ENCODE measurements around the gene RAPGEF3.
A peak's percentile ranks its signal among the peaks of the same experiment; 100 is the strongest.

The RAPGEF3 gene

GRCh38 chr12:47752552-47752951 lies 6.1 kb downstream of the RAPGEF3 start:
- TF ChIP-seq ZFP3 (CRISPR knock-in tag; IDR thresholded peaks at IDR 0.05) (no peak), ZFP30 (CRISPR knock-in tag; IDR thresholded peaks at IDR 0.05) (no peak), ZNF565 (CRISPR knock-in tag; conservative IDR thresholded peaks at IDR 0.05; ENCODE audit: low read depth) (no peak), ISL1 (CRISPR knock-in tag; IDR thresholded peaks at IDR 0.05) (no peak), PPARA (CRISPR knock-in tag; IDR thresholded peaks at IDR 0.05; ENCODE audit: borderline replicate concordance) (no peak), TCF4 (CRISPR knock-in tag; IDR thresholded peaks at IDR 0.05; ENCODE audit: borderline replicate concordance) (no peak), POU6F1 (CRISPR knock-in tag; IDR thresholded peaks at IDR 0.05; ENCODE audit: borderline replicate concordance, low read depth) (no peak), ZNF8 (CRISPR knock-in tag; IDR thresholded peaks at IDR 0.05) (no peak), ESRRG (CRISPR knock-in tag; IDR thresholded peaks at IDR 0.05) (no peak), TOX (CRISPR knock-in tag; IDR thresholded peaks at IDR 0.05; ENCODE audit: borderline replicate concordance) (no peak), RARB (CRISPR knock-in tag; IDR thresholded peaks at IDR 0.05) (no peak), CREB5 (CRISPR knock-in tag; IDR thresholded peaks at IDR 0.05; ENCODE audit: low read depth) (no peak), BACH2 (CRISPR knock-in tag; IDR thresholded peaks at IDR 0.05; ENCODE audit: borderline replicate concordance) (no peak), ZNF70 (CRISPR knock-in tag; IDR thresholded peaks at IDR 0.05) (no peak)
- TF ChIP-seq, protein P1, sequence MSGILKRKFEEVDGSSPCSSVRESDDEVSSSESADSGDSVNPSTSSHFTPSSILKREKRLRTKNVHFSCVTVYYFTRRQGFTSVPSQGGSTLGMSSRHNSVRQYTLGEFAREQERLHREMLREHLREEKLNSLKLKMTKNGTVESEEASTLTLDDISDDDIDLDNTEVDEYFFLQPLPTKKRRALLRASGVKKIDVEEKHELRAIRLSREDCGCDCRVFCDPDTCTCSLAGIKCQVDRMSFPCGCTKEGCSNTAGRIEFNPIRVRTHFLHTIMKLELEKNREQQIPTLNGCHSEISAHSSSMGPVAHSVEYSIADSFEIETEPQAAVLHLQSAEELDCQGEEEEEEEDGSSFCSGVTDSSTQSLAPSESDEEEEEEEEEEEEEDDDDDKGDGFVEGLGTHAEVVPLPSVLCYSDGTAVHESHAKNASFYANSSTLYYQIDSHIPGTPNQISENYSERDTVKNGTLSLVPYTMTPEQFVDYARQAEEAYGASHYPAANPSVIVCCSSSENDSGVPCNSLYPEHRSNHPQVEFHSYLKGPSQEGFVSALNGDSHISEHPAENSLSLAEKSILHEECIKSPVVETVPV (CRISPR knock-in tag; IDR thresholded peaks at IDR 0.05): no peak
- ATAC-seq: peak; percentile 29; the same call in 2 of the 3 replicates

GRCh38 chr12:47752121-47752520 lies 6.6 kb downstream of the RAPGEF3 start:
- TF ChIP-seq ZFP3 (CRISPR knock-in tag; IDR thresholded peaks at IDR 0.05): no peak
- TF ChIP-seq ZC3H10 (CRISPR knock-in tag; IDR thresholded peaks at IDR 0.05): no peak
- no peak for TF ChIP-seq CSDC2 (CRISPR knock-in tag; IDR thresholded peaks at IDR 0.05)
- TF ChIP-seq TCF4 (CRISPR knock-in tag; IDR thresholded peaks at IDR 0.05; ENCODE audit: borderline replicate concordance): no peak
- TF ChIP-seq RARB (CRISPR knock-in tag; IDR thresholded peaks at IDR 0.05): no peak
- no peak for TF ChIP-seq BACH2 (CRISPR knock-in tag; IDR thresholded peaks at IDR 0.05; ENCODE audit: borderline replicate concordance)
- no peak for TF ChIP-seq POU6F1 (CRISPR knock-in tag; IDR thresholded peaks at IDR 0.05; ENCODE audit: borderline replicate concordance, low read depth)
- no peak for TF ChIP-seq ARNTL (CRISPR knock-in tag; IDR thresholded peaks at IDR 0.05; ENCODE audit: borderline replicate concordance, low read depth)
- no peak for TF ChIP-seq ESRRG (CRISPR knock-in tag; IDR thresholded peaks at IDR 0.05)
- TF ChIP-seq SNAI2 (CRISPR knock-in tag; IDR thresholded peaks at IDR 0.05): no peak
- TF ChIP-seq, protein P1 (CRISPR knock-in tag; IDR thresholded peaks at IDR 0.05): no peak
- TF ChIP-seq ZFP30 (CRISPR knock-in tag; IDR thresholded peaks at IDR 0.05): no peak
- TF ChIP-seq TOX (CRISPR knock-in tag; IDR thresholded peaks at IDR 0.05; ENCODE audit: borderline replicate concordance): no peak
- TF ChIP-seq ISL1 (CRISPR knock-in tag; IDR thresholded peaks at IDR 0.05): no peak
- no peak for TF ChIP-seq GLIS3 (CRISPR knock-in tag; IDR thresholded peaks at IDR 0.05)
- no peak for TF ChIP-seq OSR1 (CRISPR knock-in tag; IDR thresholded peaks at IDR 0.05)
- no peak for ATAC-seq

DNA sequence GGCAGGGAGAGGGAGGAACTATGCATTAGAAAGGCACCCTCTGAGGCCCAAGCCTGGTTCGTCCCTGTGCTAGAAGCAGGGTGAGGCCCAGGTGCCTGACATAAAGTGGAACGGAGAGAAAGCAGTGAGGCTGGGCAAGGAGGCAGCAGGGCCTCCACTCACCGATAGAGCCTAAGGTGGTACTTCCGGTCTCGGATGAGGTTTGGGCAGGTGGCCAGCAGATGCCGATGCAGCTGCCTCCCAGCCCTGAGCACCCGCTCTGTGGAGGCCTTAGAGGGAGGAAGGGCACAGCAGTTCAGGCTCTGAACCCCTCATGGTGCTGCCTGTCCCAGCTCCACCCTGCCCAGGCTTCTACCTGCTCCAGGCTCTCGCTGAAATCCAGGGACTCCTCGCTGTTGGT lies 7.1 kb downstream of the RAPGEF3 start:
- no peak for TF ChIP-seq SNAI2 (CRISPR knock-in tag; IDR thresholded peaks at IDR 0.05)
- ATAC-seq: no peak
